ENCODE results near the gene PSMA4.
"Not testable (repeated sequence)": the region's sequence is repeated elsewhere in the genome, so short reads cannot be mapped to it uniquely, and the experiment has no call there.

PSMA4 gene

DNA sequence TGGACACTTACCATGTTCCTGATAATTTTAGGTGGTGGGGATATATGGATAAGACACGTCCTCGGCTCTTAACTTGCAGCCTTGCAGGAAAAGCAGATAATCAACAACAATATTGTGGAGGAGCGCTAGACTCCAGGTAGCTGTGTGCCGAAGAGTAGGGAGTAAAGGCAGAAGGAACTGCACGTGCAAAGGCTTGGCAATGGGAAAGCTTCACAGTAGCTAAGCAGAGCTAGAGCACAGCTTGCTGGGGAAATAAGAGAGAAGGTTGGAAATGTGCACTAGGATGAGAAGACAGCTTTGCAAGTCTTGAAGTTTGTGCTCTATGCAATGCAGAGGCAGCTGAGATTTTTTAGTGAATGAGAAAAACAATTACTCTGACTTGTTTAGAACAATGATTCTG, 12.4 kb downstream of the PSMA4 start:
- no peak for DNase-seq

DNA sequence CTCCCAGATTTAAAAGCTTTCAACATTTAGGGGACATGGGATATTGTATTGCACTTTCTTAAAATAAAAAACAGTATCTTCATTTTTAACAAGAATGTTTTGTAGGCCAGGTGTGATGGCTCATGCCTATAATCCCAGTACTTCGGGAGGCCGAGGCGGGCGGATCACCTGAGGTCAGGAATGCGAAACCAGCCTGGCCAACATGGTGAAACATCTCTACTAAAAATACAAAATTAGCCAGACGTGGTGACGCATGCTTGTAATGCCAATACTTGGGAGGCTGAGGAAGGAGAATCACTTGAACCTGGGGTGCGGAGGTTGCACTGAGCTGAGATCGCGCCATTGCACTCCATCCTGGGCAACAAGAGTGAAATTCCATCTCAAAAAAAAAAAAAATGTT, 20.0 kb downstream of the PSMA4 start:
- DNase-seq = not testable (repeated sequence)

DNA sequence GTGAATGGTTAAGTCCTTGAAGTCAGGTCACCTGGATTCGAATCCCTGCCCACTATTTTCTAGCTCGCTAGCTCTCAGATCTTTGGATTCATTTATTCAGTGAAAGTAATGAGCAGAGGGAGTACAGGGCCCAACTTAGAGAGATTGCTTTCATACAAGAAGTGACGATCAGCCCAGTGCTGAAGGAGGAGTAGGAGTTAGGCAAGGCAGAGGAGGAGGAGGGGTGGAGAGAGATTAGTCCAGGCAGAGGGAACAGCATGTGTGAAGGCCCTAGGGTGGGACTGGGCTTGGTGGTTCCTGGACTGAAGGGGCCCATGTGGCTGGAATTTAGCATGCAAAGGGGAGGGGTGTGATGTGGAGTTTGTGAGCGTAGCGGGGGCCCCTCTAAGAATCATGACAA, 21.2 kb downstream of the PSMA4 start:
- DNase-seq = no peak

DNA sequence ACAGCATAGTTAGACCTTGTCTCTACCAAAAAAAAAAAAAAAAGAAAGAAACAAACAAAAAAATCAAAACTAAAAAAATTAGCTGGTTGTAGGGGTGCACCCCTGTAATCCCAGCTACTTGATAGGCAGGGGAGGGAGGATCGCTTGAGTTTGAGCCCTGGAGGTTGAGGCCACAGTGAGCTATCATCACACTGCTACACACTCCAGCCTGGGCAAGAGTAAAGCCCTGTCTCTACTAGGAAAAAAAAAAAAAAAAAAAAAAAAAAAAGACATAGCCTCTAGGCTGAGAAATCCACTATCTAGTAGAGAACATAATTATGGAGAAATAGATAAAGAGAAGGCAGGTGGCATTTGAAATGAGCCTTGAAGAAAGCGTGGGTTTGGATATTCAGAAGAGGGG, 22.8 kb downstream of the PSMA4 start:
- no peak for DNase-seq

DNA sequence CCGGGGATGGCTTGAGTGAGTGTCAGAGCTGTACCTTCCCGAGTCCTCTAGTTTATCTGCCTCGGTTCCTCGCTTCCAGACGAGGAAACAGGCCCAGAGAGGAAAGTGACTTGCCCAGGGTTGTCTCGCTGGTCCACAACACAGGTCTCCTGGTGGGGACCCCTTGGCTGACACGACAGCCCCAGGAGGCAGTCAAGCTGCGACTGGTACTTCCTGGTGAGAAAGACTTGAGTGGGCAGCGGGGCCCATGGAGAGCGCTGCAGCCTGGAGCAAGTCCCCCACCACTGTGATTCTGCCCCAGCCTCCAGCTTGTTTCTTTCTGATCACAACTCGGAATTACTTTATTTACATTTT, 24.5 kb downstream of the PSMA4 start:
- no peak for DNase-seq

DNA sequence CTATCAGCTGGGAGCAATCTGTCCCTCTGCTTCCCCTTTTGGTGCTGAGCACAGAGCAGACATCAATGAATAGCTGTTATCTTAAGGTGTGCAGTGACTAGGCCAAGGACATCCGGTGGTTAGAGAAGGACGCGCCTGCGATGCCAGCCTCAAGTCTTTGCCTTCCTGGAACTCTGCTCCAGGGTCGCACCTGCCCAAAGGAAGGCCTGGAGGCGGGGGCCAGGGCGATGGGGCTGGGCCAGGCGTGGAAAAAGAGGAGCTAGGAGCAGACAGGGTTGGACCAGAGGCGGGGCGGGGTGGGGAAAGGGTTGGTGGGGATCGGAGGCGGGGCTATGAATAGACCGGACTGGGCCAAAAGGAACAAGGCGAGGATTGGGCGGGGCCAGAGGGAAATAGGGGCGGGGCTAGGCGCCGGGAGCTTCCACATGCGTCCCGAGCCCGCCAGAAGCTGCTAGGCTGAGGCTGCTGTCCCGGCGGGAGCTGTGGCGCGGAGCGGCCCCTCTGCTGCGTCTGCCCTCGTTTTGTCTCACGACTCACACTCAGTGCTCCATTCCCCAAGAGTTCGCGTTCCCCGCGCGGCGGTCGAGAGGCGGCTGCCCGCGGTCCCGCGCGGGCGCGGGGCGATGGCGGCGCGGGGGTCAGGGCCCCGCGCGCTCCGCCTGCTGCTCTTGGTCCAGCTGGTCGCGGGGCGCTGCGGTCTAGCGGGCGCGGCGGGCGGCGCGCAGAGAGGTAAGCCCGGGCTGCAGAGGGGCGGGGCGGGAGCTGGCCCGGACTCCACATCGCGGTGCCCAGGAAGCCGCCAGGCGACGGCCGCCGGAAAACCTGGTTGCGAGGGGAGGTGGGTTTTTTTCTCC, 25.1 kb downstream of the PSMA4 start, which contains the start of gene CHRNA5:
TSS of gene CHRNA5 (plus strand) at position 424 of the 854 bp plus-strand sequence. CDS start at position 624, 200 bp downstream.
- DNase-seq = peak; percentile 90

DNA sequence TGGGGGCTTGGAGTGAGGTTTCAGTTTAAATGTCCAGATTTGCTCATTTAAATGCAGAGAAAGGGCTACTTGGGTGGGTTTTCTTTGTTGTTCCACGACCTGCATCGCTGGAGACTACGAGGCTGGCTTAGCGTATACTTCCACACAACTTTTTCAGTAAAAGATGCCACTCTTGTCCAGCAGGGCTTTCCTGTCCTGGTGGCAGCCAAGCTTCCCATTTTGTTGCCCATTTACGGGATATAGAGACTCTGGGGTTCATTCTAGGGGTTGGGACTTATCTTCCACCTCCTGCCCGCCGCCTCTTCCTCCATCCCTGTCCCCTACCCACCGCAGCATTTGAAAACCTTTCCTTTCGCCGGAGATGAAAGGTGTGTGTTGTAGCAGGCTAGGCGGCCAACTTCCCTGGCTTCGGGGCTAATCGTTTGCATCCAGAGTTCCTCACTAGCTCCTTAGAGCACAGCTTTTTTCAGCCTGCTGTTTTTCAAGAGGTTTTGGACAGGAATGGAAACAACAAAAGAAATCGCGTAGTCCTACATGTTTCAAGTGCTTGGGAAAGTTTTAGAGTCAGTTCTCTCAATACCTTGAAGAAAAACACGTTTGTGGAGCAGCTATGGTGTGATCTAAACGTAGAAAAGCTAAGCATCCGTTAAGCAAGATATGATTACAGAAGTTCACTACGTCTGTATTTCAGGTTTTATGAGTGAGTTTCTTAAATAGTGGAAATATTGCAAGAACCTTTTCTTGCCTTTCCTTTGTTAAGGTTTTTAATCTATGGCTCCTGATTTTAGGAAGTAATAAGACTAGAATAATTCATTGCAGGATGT, 25.9 kb downstream of the PSMA4 start:
- DNase-seq = peak; percentile 82

DNA sequence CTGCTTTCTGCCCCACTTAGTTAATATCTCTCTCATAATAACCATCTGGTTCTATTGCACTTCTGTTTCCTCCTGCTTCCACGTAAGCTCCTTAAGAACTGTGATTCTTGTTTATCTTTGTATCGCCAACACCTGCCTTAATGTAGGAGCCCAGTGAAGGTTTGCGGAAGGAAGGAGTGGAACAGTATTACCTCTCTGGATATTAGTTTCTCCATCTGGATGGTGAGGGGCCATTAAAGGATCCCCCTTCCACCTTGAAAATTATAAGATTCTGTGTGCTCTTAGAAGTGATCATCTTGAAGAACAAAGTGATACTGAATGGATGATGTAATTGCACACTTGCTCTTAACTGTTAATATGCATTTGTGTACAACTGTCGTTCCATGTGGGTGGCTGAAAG, 27.3 kb downstream of the PSMA4 start:
- no peak for DNase-seq

DNA sequence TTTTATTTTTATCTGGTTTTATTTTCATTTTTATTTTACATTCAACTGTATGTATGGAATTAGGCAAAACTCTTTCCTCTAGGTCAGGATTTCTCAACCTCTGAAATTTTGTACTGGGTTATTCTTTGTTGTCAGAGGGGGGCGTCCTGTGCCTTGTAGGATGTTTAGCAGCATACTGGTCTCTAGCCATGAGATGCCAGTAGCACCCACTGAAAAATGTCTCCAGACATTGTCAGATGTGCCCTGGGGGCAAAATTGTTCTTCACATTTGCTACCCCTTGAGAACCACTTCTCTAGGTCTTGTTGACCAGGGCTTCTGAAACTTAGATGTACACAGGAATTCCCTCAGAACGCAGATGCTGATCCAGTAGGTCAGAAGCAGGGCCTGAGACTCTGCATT, 30.5 kb downstream of the PSMA4 start:
- no peak for DNase-seq

DNA sequence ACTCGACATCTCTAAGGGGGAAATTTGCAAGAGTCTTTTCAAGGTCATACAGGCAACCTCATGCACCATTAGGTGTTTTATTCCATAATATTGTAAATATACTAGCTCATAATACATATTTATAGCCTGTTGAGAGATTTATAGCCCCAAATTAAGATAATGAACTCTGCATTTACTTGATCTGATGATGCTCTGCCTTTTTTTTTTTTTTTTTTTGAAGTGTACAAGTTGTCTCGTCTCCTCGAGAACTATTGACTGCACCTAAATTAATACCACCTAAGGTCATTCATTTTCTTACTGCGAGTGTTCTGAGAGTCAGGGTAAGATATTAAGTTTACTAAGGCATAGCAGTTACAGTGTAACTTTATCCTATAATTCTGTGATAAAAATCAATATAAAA, 31.1 kb downstream of the PSMA4 start:
- no peak for DNase-seq

DNA sequence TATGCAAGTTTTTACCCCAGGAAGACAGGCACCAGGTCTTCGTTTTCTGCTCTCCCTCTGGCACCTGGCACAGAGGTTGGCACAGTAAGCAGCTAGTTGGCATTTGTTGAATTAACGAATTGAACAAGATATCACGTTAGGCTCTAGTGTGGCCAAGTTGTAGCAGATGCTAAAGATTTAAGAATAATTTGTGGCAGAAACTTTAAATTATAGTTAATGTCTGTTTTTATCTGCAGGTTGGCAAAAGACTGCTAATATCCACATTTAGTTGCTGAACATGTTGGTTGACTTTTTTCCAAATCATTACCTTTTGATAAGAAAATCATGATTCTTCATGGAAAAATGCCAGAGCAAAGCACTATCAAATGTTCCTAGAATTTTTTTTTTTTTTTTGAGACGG, 33.2 kb downstream of the PSMA4 start:
- no peak for DNase-seq

DNA sequence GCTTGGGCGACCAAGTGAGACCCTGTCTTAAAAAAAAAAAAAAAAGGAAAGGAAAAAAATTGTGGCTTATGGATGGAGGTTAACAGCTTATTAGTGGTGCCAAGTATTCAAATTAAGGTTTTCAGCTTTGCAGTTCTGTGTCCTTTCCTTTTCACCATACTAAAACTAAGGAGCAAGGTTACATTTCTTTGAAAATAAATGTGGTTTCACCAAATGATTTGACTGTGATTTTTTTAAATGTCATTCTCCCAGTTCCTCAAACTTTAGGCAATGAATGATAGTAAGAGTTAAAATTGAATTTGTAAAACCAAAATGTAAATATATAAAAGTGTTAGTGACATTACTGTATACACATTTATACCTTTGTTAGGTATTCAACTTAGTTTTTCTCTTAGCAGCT, 34.7 kb downstream of the PSMA4 start:
- DNase-seq = no peak

DNA sequence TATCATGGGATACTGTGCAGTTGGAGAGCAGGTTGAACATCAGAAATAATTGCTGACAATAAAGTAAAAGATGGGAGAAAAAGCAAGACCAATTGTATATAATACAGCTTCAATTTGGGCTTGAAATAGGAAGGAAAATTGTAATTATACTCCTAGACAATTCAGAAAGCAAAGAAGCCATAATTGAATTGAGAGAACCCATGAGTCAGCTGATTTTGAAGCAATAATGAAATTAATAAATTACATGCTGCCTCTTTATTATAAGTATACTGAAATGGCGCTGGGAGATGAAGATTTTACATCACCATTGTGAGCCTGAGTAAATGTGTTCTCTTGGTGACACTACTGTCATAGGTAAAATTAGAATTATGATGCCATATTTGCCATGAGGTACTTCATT, 57.3 kb downstream of the PSMA4 start:
- DNase-seq = no peak

DNA sequence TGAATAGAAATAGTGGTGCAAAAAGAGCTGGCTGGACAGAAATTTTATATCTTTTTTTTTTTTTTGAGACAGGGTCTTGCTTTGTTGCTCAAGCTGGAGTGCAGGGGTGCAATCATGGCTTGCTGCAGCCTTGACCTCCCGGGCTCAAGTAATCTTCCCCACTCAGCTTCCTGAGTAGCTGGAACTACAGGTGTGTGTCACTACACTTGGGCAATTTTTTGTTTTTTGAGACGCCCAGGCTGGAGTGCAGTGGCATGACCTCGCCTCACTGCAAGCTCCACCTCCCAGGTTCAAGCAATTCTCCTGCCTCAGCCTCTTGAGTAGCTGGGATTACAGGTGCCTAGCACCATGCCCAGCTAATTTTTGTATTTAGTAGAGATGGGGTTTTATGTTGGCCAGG, 58.1 kb downstream of the PSMA4 start:
- DNase-seq = no peak

DNA sequence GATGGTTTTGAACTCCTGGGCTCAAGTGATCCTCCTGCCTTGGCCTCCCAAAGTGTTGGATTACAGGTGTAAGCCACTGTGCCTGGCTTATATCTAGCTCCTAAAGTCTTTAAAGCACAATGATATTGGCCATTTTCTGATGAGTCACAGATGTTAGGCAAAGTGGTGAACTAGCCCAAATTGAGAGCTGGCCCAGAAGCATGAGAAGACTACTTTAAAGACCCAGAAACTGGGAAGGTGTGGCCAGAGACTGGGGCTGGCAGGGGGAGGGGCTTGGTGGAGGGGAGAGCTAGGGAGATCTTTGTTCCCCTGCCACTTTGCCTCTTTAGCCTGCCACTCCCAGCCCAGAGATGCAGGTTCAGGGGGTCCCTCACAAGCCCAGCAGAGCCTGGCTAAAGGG, 58.9 kb downstream of the PSMA4 start:
- DNase-seq = no peak

Measured in retina (tissue), 1 donor.